Inflammatory macrophage (primary cell): ENCODE data around the gene MITF.

ENCODE experiments used
- DNase-seq, 2 donors: peaks; one replicate each; pipeline ENCODE4 v3.0.0-alpha.2; 2020 to 2022

MITF gene

DNA sequence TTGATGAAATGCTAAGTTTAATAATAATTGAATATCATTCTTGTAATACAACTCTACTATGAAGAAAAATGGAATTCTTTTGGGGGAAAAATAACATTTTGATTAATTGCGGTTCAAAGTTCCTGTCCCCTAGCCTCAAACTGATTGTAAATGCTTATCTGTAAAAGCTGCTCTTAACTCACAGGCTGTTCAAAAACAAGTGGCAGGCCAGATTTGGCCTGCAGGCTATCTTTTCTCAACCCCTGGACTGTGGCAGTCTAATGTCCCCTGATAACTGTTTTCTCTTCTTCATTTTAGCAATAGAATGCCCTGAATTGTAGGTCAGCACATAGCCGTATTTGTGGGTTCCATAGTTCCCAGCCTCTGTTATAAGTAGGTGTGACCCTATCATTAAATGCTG, 236.8 kb downstream of the MITF start:
- DNase-seq, result no peak

GRCh38 chr3:69983546-69984265, 244.4 kb downstream of the MITF start:
- DNase-seq, result peak; percentile 63 to 65

GRCh38 chr3:69985266-69985665, 246.0 kb downstream of the MITF start:
- no peak for DNase-seq

DNA sequence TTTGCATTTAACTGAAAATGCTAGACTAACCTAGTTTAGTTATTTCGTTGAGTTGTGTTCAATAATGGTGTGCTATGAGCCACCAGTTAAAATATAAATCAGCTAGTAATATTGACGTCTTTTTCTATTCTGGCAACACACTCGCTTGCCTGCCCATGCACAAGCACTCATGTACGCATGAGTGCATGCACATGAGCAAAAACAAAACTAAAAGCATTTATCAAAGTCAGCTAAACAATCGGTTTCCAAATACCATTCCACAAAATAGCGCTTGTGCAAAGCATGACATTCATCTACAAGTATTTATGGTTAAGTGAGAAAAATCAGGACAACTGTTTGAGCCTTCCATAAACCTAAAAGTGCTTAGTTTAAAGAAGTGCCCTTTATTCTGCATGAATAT, 247.2 kb downstream of the MITF start:
- DNase-seq, result no peak

- DNase-seq, result no peak
These were observed 248.6 kb downstream of the MITF start for GRCh38 chr3:69987833-69988232.

DNA sequence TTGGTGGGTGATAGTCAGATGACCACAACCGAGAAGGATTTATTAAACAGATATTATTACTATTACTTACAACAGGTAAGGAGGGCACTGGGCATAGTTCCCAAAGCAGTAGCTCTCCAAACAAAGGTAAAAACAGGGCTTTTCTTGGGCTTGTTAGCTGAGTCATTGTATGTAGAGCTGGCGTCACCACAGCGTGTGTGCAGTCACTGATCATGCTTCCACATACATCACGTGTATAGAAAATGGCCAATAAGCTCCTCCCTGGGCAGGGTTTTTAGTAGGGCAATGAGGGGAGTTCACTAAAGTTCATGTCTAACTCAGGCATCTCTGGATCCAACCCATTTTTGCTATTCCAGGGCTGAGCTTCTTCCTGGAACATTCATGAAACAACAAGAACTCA, 254.5 kb downstream of the MITF start:
- DNase-seq, result no peak

- DNase-seq, result peak; percentile 73 to 84
These were observed 255.7 kb downstream of the MITF start for GRCh38 chr3:69994919-69995318.

DNA sequence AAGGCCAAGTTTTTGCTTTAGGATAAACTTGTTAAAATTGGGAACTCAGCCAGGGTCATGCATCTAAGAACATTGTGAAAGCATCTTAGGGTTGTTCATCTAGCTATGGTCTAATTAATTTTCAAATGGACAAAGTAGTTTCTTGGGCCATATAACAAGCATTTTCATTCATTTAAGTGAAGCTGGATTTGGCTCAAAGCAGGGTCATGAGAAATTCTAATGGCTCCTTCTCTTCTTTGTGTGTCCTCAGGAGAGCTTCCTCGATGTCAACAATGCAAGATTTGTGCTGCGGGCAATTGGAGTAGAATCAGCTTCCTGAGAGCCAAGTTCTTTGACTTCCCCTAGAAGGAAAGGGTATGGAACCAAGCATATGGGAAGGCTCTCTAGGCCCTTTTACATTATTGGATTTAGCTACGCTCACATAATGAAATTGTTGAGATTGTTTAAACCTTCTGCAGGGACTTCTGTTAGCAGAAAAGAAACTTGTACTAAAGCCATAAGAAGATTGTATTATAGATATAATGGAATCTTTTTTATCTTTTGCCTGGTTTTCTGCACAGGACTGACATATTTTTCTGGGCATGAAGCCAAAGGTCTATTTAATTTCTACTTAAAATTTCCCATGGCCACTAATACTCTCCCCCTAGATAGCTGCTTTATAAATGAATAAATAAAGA, 258.5 kb downstream of the MITF start:
- DNase-seq, result no peak

GRCh38 chr3:69998759-69999139, 259.5 kb downstream of the MITF start:
- no peak for DNase-seq

GRCh38 chr3:69999140-70000027, 260.1 kb downstream of the MITF start, which contains the start of gene SAMMSON:
SAMMSON (plus strand) TSS chr3:69999733.
- no peak for DNase-seq

- no peak for DNase-seq
These were observed 260.8 kb downstream of the MITF start for GRCh38 chr3:70000028-70000410.

- no peak for DNase-seq
These were observed 261.4 kb downstream of the MITF start for GRCh38 chr3:70000563-70001081.

DNA sequence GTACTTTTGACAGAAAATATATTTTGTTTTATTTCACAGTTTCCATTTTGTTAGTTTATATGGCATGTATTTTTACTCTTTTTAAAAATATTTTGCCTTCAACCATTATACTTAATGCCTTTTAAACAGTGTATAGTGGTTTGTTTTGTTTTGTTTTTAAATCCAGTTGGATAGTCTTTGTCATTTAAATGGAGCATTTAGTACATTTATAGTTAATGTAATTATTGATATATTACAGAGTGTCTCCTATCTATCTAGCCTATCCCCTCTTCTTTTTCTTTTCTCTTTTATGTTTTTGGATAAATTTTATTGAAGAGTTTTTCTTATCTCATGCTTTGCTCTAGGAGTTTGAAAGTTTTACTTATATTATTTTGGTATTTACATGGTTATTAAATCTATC, 263.9 kb downstream of the MITF start:
- DNase-seq, result no peak

DNA sequence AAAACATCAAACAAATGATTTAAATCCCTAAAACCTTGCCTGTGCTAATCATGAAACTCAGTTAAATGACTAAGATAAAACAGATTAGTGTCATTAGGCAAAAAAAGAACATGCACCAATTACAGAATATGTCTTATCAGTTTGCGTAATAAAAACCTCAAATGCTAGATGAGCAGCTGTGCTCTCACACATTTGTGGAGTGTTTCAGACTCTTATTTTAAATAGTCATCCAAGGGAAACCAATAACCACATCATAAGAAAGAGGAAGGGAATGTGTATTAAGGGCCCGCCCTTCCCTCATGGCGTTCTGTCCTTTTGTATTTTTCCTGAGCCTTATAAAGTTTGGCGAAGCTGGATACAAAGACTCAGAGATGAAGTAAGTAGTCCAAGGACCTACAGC, 266.8 kb downstream of the MITF start:
- DNase-seq, result peak; percentile 9 to 69

- peak; percentile 71 to 81 for DNase-seq
These were observed 271.1 kb downstream of the MITF start for GRCh38 chr3:70010346-70010745.

- DNase-seq, result no peak
These were observed 272.3 kb downstream of the MITF start for GRCh38 chr3:70011582-70011981.
